ENCODE measurements around the gene BHLHA9.
"Not testable (repeated sequence)": the region's sequence is repeated elsewhere in the genome, so short reads cannot be mapped to it uniquely, and the experiment has no call there.

Gene BHLHA9

DNA sequence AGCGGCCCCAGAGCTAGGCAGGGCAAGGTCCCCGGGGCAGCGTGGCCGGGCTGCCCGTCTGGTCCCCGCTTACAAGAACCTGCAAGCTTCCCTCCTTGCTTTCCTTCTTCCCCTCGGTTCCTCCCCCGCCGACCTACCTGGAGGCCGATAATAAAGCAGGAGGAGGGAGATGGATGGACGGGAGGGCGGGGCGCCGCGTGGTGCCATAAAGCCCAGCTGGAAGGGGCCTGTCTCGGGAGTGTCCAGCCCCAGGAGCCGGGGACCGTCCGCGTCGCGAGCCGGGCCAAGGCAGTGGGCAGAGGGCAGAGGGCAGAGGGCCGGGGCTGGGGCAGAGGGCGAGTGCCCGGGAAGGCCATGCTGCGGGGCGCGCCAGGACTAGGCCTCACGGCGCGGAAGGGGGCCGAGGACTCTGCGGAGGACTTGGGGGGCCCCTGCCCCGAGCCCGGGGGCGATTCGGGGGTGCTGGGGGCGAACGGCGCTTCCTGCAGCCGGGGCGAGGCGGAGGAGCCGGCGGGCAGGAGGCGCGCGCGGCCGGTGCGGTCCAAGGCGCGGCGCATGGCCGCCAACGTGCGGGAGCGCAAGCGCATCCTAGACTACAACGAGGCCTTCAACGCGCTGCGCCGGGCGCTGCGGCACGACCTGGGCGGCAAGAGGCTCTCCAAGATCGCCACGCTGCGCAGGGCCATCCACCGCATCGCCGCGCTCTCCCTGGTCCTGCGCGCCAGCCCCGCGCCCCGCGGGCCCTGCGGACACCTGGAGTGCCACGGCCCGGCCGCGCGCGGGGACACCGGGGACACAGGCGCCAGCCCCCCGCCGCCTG lies at the start of gene BHLHA9:
Gene BHLHA9 (plus strand): TSS at position 235 of the 820 bp plus-strand sequence. CDS start 120 bp downstream, at position 355.
- DNase-seq: no peak

DNA sequence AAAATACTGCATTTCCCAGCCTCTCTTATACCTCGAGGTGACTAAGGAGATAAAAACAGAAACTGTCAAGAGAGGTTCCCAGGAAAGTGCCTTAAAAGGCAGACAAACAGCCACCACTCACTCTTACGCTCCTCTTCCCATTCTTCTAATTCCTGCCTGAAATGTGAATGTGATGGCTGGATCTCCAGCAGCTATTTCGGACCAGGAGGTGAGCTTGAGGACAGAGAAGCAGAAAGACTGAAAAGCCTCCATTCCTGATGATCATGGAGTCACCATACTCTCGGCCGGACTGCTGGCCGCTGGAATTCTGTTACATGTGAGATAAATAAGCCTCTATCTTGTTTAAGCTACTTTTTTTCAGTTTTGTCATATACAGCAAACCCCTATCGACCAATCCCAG lies 49.0 kb upstream of the BHLHA9 start:
- DNase-seq: no peak

DNA sequence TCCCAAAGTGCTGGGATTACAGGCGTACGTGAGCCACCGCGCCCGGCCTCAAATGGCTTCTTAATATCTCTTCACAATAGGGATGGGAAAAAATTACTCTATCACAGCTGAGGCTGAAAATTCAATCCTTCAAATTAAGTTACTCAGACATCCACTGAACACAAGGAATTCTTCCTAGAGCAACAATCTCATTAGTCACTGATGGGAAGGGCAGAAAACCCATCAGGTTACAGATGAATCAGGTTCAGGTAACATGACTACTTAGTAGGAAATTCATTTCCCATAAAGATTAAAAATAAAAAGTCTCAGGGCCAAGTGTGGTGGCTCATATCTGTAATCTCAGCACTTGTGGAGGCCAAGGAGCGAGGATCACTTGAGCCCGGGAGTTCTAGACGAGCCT lies 47.9 kb upstream of the BHLHA9 start:
- no peak for DNase-seq

DNA sequence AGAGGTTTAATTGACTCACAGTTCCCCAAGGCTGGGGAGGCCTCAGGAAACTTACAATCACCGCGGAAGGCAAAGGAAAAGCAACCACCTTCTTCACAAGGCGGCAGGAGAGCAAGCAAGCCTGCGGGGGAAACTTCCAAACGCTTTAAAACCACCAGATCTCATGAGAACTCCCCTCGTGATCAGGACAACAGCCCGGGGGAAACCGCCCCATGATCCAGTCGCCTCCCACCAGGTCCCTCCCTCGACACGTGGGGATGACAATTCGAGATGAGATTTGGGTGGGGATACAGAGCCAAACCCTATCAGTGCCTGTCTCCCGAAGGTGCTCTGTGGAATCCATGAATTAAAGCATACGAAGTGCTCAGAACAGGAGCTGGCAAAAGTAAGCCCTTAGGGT lies 46.6 kb upstream of the BHLHA9 start:
- no peak for DNase-seq

DNA sequence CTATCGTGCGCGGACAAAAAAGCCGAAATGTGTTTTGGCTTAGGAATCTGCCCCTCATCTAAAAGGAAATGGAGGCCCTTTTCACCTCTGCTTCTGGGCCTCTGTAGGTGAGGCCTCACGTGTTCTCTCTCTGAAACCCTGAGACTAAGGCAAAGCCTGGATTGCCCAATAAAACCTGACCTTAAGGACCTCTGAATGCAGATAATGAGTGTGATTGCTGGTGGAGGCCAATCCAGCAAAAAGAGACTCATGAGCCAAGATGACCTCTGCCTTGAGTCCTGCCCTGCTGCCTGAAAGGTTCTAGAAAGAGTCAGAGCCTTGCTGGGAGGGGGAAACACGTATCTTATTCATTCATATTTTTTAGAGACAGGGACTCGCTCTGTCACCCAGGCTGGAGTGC lies 45.9 kb upstream of the BHLHA9 start:
- no peak for DNase-seq

DNA sequence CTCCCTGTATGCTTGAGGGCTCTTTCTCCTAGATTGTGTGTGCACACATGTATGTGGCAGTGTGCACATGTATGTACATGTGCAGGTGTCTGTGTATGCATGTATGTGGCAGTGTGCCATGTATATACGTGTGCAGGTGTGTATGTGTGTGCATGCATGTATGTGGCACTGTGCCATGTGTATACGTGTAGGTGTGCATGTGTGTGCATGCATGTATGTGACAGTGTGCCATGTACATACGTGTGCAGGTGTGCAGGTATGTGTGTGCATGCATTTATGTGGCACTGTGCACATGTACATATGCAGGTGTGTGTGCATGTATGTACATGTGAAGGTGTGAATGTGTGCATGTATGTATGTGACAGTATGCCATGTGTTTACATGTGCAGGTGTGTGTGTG lies 43.9 kb upstream of the BHLHA9 start:
- no peak for DNase-seq

DNA sequence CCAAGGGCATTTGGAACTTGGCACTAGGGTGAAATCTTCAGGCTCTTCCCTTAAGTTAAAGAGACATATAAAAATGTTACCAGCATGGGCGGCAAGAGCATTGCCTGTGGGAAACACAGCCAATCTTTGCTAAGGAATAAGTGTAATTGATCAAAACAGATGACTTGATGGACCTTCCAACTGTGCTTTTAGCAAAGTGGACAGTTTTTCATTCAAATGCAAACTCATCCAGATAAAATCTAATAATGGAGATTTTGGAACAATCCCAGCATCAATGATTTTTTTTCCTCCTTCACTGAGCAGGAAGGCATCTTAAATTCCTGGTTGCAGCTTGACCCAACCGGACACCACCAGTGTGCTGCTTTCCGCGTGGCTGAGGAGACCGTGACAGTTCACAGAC lies 42.9 kb upstream of the BHLHA9 start:
- no peak for DNase-seq

DNA sequence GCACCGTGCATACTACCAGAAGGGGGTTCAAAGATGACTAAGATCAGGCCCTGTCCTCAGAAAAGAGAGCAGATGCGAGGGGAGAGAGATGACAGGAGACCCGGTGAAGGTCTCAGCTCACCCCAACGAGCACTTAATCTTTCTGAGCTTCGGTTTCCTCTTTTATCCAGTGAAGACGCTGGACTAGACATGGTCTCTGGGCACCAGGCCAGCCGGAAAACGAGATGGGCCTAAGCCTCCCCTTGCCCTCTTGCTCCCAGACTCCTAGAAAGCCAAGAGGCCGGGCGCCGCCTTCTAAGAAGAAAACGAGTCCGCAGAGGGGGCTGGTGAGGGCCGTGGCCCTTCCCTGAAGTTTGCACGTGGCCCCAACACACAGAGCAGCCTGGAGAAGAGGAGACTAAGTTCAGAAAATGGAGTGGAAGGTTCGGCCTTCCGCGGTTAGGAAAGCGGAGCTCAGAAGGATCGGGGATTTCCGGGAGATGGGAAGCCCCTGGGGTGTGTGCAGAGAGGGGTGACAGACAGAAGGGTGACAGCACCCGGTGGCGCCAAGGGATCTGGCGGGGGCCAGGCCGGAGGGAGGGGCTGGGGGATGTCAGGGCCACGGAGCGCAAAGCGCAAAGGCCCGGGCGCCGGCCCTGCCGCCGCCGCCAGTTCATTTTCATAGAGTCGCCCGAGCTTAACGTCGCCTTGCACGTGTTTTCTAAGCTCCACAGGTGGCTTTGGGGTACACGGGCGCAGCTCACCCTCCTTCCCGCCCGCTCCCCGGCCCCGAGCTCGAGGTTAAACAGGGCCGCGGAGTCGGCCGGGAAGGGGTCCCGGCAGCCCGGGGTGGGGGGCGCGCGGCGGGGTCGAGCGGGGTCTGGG lies 42.1 kb upstream of the BHLHA9 start:
- DNase-seq: no peak

DNA sequence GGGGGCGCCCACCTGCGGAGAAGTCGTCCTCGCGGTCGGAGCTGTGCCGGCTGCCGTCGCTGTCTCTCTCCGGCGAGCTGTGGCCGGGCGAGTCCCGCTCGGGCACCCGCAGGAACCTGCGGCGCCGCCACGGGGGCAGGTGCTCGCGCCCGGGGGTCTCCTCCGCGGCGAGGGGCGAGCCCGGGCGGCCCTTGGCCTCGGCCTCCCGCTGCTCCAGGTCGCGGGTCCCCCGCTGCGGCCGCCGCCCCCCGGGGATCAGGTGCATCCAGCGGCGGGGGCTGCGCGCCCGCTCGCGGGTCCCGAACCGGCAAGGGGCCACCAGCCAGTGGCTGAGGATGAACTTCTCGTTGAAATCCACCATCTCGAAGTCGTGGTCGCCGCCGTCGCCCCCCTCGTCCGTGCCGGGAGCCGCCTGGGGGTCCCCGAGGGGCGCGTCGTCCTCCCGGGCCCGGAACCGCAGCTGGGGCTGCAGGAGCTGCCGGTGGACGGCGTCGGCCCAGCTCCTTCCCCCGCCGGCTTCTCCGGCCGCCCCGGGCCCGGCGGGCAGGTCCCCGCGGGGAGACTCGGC lies 41.4 kb upstream of the BHLHA9 start:
- DNase-seq: no peak

DNA sequence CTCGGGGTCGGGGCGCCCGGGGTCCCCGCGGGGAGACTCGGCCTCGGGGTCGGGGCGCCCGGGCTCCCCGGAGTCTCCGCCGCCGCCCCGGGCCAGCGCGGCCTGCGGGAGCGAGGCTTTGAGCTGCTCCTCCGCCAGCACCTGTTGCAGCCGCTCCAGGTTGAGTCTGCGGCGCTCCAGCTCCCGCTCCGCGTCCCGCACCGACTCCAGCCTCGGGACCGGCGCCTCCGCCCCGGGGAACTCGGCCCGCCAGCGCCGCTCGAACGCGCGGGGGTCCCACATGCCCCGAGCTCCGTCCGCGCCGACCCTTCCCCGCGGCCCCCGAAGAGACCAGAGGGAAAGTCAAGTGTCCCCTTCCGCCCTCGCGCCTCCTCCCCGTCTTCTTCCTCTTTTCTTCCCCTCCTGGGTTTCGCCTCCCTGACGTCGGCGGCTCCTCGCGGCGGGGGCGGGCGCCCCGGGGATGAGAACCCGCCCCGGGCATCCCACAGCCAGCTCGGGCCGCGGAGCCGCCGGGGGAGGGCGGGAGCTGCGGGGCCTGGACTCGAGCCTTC lies 40.8 kb upstream of the BHLHA9 start:
- no peak for DNase-seq

DNA sequence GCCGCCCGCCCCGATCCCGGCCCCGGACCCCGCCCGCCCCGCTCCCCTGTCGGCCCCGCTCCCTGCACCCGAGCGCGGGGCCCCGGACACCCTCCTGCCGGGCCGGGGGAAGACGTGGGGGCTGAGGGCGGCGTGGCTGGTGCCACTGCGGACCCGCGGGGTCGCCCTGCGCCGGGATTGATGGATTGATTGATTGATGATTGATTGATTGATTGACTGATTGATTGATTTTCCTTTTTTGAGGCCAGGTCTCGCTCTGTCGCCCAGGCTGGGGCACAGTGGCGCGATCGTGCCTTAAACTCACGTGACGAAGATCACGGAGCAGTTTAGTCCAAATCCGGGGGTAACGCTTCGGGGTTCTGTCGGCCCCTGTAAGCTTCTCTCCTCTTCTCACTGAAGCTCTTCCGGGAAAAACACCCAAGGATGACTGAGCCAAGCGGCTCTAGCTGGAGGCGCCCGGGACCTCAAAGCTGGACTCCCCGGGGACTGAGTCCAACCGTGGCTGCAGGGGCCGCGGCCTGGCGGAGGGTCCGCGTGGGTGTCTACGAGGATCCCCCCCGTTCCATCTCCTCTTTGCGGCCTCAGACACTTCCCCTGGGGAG lies 40.2 kb upstream of the BHLHA9 start:
- DNase-seq: no peak

DNA sequence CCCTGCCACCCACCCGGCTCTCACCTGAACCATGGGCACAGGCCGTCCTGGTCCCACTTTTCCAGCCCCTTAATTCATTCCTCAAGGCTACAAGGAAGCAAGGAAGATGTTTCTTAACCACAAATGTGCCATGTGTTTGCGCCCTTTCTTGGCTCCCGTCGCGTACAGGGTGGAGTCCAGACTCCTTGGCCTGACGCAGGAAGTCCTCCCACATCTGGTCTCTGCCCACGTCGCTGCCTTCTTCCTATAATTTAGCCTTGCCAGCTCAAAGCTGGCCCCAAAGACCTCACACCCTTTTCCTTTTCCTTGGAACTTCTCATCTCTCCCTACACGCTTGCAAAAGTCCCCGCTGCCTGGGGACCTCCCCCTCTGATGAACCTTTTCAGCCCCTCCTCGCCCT lies 38.8 kb upstream of the BHLHA9 start:
- no peak for DNase-seq

DNA sequence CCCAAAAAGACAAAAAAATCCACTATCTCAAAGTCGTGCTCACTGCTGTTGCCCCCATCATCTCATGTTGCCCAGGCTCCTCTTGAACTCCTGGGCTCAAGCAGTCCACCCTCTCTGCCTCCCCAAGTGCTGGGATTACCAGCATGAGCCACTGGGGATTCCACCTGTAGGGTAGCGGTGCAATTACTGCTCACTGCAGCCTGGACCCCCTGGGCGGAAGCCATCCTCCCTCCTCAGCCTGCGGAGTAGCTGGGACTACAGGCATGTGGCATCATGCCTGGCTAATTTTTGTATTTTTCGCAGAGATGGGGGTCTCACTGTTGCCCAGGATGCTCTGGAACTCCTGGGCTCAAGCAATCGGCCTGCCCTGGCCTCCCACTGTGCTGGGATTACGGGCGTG lies 37.9 kb upstream of the BHLHA9 start:
- no peak for DNase-seq

DNA sequence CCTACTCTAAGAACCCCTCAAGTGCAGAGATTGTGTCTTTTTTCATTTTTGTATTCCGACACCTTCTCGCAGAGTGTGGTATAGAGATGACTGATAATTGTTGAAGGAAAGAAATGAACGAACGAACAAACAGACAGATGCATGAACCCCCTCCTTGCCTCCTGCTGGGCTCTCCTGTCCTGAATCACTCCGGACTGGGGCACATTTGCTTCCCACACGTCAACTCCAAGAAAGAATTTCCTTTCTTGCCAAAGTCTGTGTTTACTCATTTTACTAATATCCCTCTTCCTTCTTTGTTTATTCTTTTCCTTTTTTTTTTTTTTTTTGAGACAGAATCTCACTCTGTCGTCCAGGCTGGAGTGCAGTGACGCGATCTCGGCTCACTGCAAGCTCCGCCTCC lies 37.5 kb upstream of the BHLHA9 start:
- DNase-seq: no peak

DNA sequence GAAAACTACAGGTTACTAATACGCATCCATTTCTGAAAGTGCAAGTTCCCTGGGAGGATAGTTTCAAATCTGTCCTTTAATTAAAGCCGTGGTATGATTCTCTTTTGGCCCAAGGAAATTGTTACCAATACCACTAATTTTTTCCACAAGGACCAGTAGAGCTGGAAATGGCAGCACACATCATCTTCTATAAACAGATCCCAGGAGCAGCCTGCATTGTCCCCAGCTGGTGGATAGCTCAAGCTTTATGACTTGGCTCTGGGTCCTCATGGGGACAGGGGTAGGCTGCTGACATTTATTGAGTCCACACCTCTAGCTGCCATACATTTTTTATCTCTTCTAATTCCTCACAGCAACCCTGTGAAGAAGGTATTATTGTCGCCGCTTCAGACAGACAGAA lies 35.8 kb upstream of the BHLHA9 start:
- no peak for DNase-seq

DNA sequence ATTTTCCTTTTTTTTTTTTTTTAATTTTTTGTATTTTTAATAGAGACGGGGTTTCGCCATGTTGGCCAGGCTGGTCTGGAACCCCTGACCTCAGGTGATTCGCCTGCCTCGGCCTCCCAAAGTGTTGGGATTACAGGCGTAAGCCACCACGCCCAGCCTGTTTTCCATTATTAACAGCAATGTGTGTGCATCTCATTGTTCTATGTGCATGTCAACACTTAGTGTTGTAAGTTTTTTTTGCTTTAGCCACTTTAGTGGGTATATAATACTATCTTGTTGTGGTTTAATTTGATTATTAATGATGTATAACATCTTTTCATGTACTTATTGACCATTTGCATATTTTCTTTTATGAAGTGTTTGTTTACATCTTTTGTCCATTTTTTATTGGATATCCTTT lies 32.8 kb upstream of the BHLHA9 start:
- no peak for DNase-seq

DNA sequence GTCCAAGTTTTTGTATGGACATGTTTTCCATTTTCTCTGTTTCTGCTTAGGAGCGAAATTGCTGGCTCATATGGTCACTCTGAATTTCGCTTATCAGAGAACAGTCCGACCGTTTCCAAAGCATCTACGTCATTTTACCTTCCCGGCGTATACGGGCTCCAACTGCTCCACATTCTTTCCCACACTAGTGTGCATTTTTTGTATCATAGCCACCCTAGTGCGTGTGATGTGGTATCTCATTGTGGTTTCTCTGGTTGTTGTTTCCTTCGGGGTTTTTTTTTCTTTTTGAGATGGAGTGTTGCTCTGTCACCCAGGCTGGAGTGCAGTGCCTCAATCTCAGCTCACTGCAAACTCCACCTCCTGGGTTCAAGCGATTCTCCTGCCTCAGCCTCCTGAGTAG lies 31.0 kb upstream of the BHLHA9 start:
- DNase-seq: no peak

DNA sequence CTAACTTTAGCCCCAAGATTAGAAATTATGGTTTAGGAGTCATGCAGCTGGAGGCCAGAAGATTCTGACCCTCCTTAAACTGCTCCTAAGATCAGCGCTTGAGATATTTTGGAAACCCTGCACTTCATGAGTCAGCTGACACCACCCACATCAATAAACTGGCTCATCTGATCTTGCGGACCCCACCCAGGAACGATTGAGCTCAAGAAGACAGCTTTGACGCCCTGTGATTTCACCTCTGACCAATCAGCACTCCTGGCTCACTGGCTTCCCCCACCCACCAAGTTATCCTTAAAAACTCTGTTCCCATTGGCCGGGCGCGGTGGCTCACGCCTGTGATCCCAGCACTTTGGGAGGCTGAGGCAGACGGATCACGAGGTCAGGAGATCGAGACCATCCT lies 29.8 kb upstream of the BHLHA9 start:
- DNase-seq: not testable (repeated sequence)

DNA sequence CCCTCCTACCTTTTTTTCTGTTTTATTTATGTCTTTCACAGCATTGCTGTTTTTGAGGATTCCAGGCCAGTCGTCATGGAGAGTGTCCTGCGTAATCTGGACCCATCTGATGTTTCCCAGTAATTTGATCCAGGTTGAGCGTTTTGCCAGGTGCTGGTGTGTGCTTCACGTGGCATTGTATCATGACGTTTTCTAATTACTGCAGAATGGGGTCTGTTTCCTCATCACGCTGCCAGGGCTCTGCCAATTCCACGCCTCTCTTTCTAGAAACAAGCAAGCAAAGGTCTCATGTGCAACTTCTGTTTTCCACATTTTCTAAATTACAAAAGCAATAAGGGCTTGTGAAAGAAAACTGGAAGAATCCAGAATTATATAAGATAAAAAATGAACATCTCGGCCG lies 28.3 kb upstream of the BHLHA9 start:
- peak; percentile 33 to 76 for DNase-seq

DNA sequence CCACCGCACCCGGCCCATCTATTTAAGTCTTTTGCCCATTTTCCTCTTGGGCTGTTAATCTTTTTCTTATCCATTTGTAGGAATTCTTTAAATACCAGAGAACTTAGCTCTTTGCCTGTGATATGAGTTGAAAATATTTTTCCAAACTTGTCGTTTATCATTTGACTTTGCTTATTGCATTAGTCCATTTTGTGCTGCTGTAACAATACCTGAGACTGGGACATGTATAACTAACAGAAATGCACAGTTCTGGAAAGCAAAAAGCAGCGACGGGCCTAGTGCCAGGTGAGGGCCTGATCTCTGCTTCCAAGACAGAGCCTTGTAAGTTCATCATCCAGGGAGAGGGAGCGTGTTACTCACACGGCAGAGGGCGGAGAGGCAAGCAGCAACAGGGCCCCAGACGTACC lies 25.6 kb upstream of the BHLHA9 start:
- no peak for DNase-seq

DNA sequence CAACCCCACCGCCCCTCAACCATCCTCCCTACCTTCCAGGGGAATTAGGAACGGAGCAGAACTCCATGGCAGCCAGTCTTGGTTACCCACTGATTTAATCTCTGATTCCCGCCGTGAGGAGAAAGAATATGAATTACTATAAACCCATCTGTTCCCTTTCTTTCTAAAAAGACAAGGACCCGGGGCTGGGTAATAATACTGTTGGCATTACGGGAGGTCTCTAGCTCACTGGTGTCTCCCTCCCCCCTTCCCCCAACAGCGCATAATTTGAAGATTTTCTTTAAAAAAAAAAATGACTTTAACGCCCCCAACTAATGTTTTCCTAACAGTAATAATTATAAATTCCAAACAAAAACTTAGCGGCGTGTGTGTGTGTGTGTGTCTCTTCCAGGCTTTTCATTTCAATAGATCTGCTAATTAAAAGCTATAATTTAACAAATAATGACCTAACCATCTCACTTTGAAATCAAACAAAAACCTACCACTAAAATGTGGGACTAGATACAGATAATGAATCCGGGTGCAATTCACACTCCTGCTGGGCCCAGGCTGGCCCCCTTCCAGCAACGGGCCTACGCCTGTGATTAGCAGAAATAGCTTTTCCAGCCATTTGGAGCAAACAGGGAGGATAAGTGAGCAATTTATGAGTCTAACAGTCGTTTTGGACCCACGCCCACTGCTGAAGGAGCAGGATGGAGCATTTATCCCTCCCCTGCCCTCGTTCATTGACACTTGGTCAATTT lies 18.2 kb upstream of the BHLHA9 start:
- peak; percentile 84 to 94 for DNase-seq

DNA sequence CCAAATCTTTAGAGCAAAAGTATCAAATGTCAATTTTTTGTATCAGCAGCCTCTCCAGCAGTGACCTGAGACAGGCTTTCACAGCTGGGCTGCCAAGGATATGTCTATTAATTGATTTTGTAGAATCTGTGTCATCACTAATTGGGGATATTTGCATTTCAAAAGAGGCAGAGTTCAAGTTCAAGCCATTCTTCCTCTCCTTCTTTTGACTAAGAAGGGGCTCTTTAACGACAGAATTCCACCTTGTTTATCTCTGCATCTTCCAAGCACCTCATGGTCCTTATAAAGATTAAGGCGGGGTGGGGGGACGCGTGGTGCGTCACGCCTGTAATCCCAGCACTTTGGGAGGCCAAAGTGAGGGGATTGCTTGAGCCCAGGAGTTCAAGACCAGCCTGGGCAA lies 15.2 kb upstream of the BHLHA9 start:
- no peak for DNase-seq

Data from NCI-H2081 (cell line).